Nephron (organoid): ENCODE results near the gene DTNB.
"Not testable (repeated sequence)": the region's sequence is repeated elsewhere in the genome, so short reads cannot be mapped to it uniquely, and the experiment has no call there.

ENCODE experiments used
- H3K27ac Mint-ChIP-seq, 3 experiments: 2 replicates each; pipeline ENCODE4 v1.8.0; 2020; ENCODE audit warnings: mixed read lengths in 3 of 3, mild to moderate bottlenecking in 2 of 3, moderate library complexity in 1 of 3
- H3K27me3 Mint-ChIP-seq: 2 replicates; pipeline ENCODE4 v1.8.0; 2021; ENCODE audit warnings: low read depth, mild to moderate bottlenecking, moderate library complexity, mixed read lengths
- H3K36me3 Mint-ChIP-seq: 2 replicates; pipeline ENCODE4 v1.8.0; 2020; ENCODE audit warnings: low read depth, mixed read lengths
- H3K4me1 Mint-ChIP-seq: 2 replicates; pipeline ENCODE4 v1.8.0; 2020; ENCODE audit warnings: mixed read lengths
- H3K4me3 Mint-ChIP-seq, 3 experiments: 2 replicates each; pipeline ENCODE4 v1.8.0; 2020; ENCODE audit warnings: mild to moderate bottlenecking in 3 of 3, mixed read lengths in 3 of 3, moderate library complexity in 2 of 3
- H3K9me3 Mint-ChIP-seq: 2 replicates; pipeline ENCODE4 v1.8.0; 2020; ENCODE audit warnings: mixed read lengths
- TF ChIP-seq, protein P1 (sequence below), 3 experiments: fragments of 200-600 bp; sonication (generic); IDR thresholded peaks; one replicate each; pipeline ENCODE4 v1.5.0; 2021; ENCODE audit warnings: antibody characterized with exemption in 3 of 3; ENCODE audit not compliant: unreplicated experiment in 3 of 3

Gene DTNB

GRCh38 chr2:25557179-25558036 lies 116.0 kb downstream of the DTNB start:
- peak overlapping the region; percentile 7 to 11 (median 11) for H3K27ac Mint-ChIP-seq
- TF ChIP-seq, protein P1, sequence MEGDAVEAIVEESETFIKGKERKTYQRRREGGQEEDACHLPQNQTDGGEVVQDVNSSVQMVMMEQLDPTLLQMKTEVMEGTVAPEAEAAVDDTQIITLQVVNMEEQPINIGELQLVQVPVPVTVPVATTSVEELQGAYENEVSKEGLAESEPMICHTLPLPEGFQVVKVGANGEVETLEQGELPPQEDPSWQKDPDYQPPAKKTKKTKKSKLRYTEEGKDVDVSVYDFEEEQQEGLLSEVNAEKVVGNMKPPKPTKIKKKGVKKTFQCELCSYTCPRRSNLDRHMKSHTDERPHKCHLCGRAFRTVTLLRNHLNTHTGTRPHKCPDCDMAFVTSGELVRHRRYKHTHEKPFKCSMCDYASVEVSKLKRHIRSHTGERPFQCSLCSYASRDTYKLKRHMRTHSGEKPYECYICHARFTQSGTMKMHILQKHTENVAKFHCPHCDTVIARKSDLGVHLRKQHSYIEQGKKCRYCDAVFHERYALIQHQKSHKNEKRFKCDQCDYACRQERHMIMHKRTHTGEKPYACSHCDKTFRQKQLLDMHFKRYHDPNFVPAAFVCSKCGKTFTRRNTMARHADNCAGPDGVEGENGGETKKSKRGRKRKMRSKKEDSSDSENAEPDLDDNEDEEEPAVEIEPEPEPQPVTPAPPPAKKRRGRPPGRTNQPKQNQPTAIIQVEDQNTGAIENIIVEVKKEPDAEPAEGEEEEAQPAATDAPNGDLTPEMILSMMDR (IDR thresholded peaks at IDR 0.05; ENCODE audit: unreplicated experiment in 3 of 3), result no peak
- no peaks in the 10 kb centered on the region for H3K9me3 Mint-ChIP-seq
- H3K27me3 Mint-ChIP-seq, result no peaks in the 10 kb centered on the region
- peaks cover 16% of the 10 kb centered on the region for H3K4me1 Mint-ChIP-seq
- no peak overlapping the region for H3K4me3 Mint-ChIP-seq
- peaks cover 3% of the 10 kb centered on the region for H3K36me3 Mint-ChIP-seq

DNA sequence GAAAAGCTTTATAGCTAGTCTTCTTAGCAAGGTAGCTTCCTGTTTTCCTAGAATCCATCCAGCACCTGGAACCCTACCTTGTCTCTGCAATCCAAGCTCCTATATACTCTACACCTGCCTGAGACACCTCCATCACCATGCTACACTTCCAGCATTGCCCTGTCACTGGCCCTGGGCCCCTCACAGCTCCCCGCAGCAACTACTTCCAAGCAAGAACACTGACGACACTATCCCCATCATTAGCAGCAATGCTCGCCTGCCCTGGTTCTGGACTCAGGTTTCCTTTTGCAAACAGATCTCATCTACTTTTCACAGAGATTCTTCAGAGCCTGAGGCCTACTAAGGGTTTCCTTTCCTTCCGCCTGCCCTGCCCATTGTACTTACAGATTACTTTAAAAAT lies 121.1 kb downstream of the DTNB start:
- H3K4me1 Mint-ChIP-seq, result peaks cover 36% of the 10 kb centered on the region
- no peaks in the 10 kb centered on the region for H3K9me3 Mint-ChIP-seq
- no peaks in the 10 kb centered on the region for H3K27me3 Mint-ChIP-seq
- H3K4me3 Mint-ChIP-seq, result no peak overlapping the region
- H3K27ac Mint-ChIP-seq, result no peak overlapping the region
- TF ChIP-seq, protein P1 (IDR thresholded peaks at IDR 0.05; ENCODE audit: unreplicated experiment in 3 of 3), result no peak
- no peaks in the 10 kb centered on the region for H3K36me3 Mint-ChIP-seq

- Mint-ChIP-seq H3K36me3 (no peaks in the 10 kb centered on the region), H3K4me3 (no peak overlapping the region), H3K4me1 (peaks cover 26% of the 10 kb centered on the region), H3K9me3 (no peaks in the 10 kb centered on the region), H3K27me3 (no peaks in the 10 kb centered on the region), H3K27ac (no peak overlapping the region)
- TF ChIP-seq, protein P1 (IDR thresholded peaks at IDR 0.05; ENCODE audit: unreplicated experiment in 3 of 3), result no peak
Measured at GRCh38 chr2:25551316-25551715, 122.1 kb downstream of the DTNB start.

DNA sequence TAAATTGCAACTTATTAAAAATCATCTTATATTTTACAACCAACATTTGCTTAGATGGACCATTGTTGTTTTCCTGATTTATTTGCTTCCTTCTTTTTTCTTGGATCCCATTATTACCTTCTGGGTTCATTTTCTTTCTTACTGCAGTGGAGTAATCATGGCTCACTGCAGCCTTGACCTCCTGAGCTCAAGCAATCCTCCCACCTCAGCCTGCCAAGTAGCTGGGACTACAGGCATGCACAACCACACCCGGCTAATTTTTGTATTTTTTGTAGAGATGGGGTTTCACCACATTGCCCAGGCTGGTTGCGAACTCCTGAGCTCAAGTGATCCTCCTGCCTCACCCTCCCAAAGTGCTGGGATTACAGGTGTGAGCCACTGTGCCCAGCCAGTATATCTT lies 123.8 kb downstream of the DTNB start:
- peaks cover 23% of the 10 kb centered on the region for H3K4me1 Mint-ChIP-seq
- H3K9me3 Mint-ChIP-seq, result not testable (repeated sequence)

GRCh38 chr2:25548601-25549000 lies 124.8 kb downstream of the DTNB start:
- H3K4me3 Mint-ChIP-seq, result no peak overlapping the region
- H3K27ac Mint-ChIP-seq, result no peak overlapping the region
- no peaks in the 10 kb centered on the region for H3K27me3 Mint-ChIP-seq
- peaks cover 20% of the 10 kb centered on the region for H3K4me1 Mint-ChIP-seq
- H3K9me3 Mint-ChIP-seq, result no peaks in the 10 kb centered on the region
- H3K36me3 Mint-ChIP-seq, result no peaks in the 10 kb centered on the region
- TF ChIP-seq, protein P1 (IDR thresholded peaks at IDR 0.05; ENCODE audit: unreplicated experiment in 3 of 3), result no peak

More for the DNA sequence above, 123.8 kb downstream of the DTNB start:
- not testable (repeated sequence) for H3K4me3 Mint-ChIP-seq, H3K27me3 Mint-ChIP-seq, H3K36me3 Mint-ChIP-seq
- peak overlapping the region; percentile 7 to 86 (median 32) for H3K27ac Mint-ChIP-seq

GRCh38 chr2:25546852-25547251 lies 126.5 kb downstream of the DTNB start:
- no peak overlapping the region for H3K27ac Mint-ChIP-seq
- H3K36me3 Mint-ChIP-seq, result no peaks in the 10 kb centered on the region
- H3K4me3 Mint-ChIP-seq, result no peak overlapping the region
- TF ChIP-seq, protein P1 (IDR thresholded peaks at IDR 0.05; ENCODE audit: unreplicated experiment in 3 of 3), result no peak
- peaks cover 20% of the 10 kb centered on the region for H3K4me1 Mint-ChIP-seq
- no peaks in the 10 kb centered on the region for H3K27me3 Mint-ChIP-seq
- no peaks in the 10 kb centered on the region for H3K9me3 Mint-ChIP-seq
